HepG2 (cell line): Measurements from ENCODE around the gene AMBRA1. TPM values are rescaled to one million over a fixed set of nuclear protein-coding genes. Genes with fewer than 3 reads are reported as not detected.

Experiments used
- DMAP1 ChIP-seq: IDR thresholded peaks from 2 replicates; pipeline ENCODE4 v1.6.1; 2016
- GABPA ChIP-seq, 2 experiments: IDR thresholded peaks; 2 replicates each; pipeline ENCODE4 v1.6.1; 2011 to 2016; ENCODE audit warnings: low read depth in 2 of 2, low read length in 1 of 2, missing biosample characterization in 1 of 2, missing genetic modification characterization in 1 of 2
- GABPB1 ChIP-seq: IDR thresholded peaks from 2 replicates; pipeline ENCODE4 v1.6.1; 2016; ENCODE audit warnings: mild to moderate bottlenecking, missing genetic modification reagents, moderate library complexity, missing compliant biosample characterization
- KMT2B ChIP-seq: IDR thresholded peaks from 2 replicates; pipeline ENCODE4 v1.6.1; 2016; ENCODE audit warnings: missing genetic modification reagents, missing compliant biosample characterization
- MIXL1 ChIP-seq: IDR thresholded peaks from 2 replicates; pipeline ENCODE4 v1.6.1; 2016
- NFKBIZ ChIP-seq: IDR thresholded peaks from 2 replicates; pipeline ENCODE4 v1.6.1; 2018; ENCODE audit warnings: missing genetic modification reagents, missing compliant biosample characterization
- NRL ChIP-seq: sonication (generic); formaldehyde crosslinking; IDR thresholded peaks from 2 replicates; pipeline ENCODE4 v1.5.0; 2020; ENCODE audit warnings: missing genetic modification reagents, mild to moderate bottlenecking, moderate library complexity, borderline replicate concordance
- RXRA ChIP-seq: sonication (generic); formaldehyde crosslinking; IDR thresholded peaks from 2 replicates; pipeline ENCODE4 v1.5.1; 2020; ENCODE audit warnings: missing genetic modification reagents
- SP140L ChIP-seq: sonication (generic); formaldehyde crosslinking; IDR thresholded peaks from 2 replicates; pipeline ENCODE4 v1.4.0; 2020; ENCODE audit warnings: missing genetic modification reagents, borderline replicate concordance
- ZC3H13 ChIP-seq: sonication (generic); formaldehyde crosslinking; IDR thresholded peaks from 2 replicates; pipeline ENCODE4 v1.8.1; 2023; ENCODE audit warnings: mild to moderate bottlenecking, missing genetic modification reagents, moderate library complexity
- ZFP36L1 ChIP-seq: sonication (generic); formaldehyde crosslinking; IDR thresholded peaks from 2 replicates; pipeline ENCODE4 v1.8.0; 2022; ENCODE audit warnings: mild to moderate bottlenecking, missing genetic modification reagents, moderate library complexity
- ZNF441 ChIP-seq: sonication (generic); formaldehyde crosslinking; IDR thresholded peaks from 2 replicates; pipeline ENCODE4 v1.7.0; 2021; ENCODE audit warnings: missing genetic modification reagents, borderline replicate concordance
- ZNF567 ChIP-seq: sonication (generic); formaldehyde crosslinking; IDR thresholded peaks from 2 replicates; pipeline ENCODE4 v1.8.1; 2023; ENCODE audit warnings: mild to moderate bottlenecking, missing genetic modification reagents, borderline replicate concordance
- ZNF891 ChIP-seq: sonication (generic); formaldehyde crosslinking; IDR thresholded peaks from 2 replicates; pipeline ENCODE4 v1.5.0; 2020; ENCODE audit warnings: mild to moderate bottlenecking, missing genetic modification reagents
- polyA plus RNA-seq, 8 experiments: library from polyadenylated mRNA; depleted of rRNA in 3 of 8; stranded (reverse) in 7 of 8; unstranded in 1 of 8; fragments of >200 nt; fragmentation: Illumina TruSeq in 4 of 8; extraction: Trizol in 4 of 8; gene quantifications; 2 replicates each; pipeline versions ENCODE4 v1.2.1 to v1.2.3, GENCODE V29; 2011 to 2016; ENCODE audit warnings: low read depth in 4 of 8, missing spikeins in 1 of 8, mixed read lengths in 1 of 8; ENCODE audit not compliant: insufficient read depth in 1 of 8
- total RNA-seq, 5 experiments: library from RNA; depleted of rRNA; stranded (reverse); fragments of >200 nt; fragmentation: Illumina TruSeq; extraction: Trizol; gene quantifications; 2 replicates each; pipeline ENCODE4 v1.2.3, GENCODE V29; 2016; ENCODE audit warnings: low read depth in 1 of 5
- TF ChIP-seq, protein P1 (sequence below): sonication (generic); formaldehyde crosslinking; IDR thresholded peaks from 2 replicates; pipeline ENCODE4 v1.9.0; 2021; ENCODE audit warnings: missing genetic modification reagents, borderline replicate concordance
- TF ChIP-seq, protein P2 (sequence below): IDR thresholded peaks from 2 replicates; pipeline ENCODE4 v1.6.1; 2012; ENCODE audit warnings: low read depth, low read length, improper control_type of control experiment
- TF ChIP-seq, protein P3 (sequence below): sonication (generic); formaldehyde crosslinking; IDR thresholded peaks from 2 replicates; pipeline ENCODE4 v1.8.0; 2022; ENCODE audit warnings: mild to moderate bottlenecking, missing genetic modification reagents
- TF ChIP-seq, protein P4 (sequence below): sonication (generic); formaldehyde crosslinking; IDR thresholded peaks from 2 replicates; pipeline ENCODE4 v1.4.0; 2020; ENCODE audit warnings: missing genetic modification reagents
- TF ChIP-seq, protein P5 (sequence below): sonication (generic); formaldehyde crosslinking; conservative IDR thresholded peaks from 2 replicates; pipeline ENCODE4 v1.8.0; 2022; ENCODE audit warnings: mild to moderate bottlenecking, moderate library complexity, missing genetic modification reagents

The AMBRA1 gene
- total and polyA plus RNA-seq, 2 of the 13 experiments (the other 11 are each of a cell fraction or from before 2014, with no cell fraction given): 15.7 to 26.0 TPM

DNA sequence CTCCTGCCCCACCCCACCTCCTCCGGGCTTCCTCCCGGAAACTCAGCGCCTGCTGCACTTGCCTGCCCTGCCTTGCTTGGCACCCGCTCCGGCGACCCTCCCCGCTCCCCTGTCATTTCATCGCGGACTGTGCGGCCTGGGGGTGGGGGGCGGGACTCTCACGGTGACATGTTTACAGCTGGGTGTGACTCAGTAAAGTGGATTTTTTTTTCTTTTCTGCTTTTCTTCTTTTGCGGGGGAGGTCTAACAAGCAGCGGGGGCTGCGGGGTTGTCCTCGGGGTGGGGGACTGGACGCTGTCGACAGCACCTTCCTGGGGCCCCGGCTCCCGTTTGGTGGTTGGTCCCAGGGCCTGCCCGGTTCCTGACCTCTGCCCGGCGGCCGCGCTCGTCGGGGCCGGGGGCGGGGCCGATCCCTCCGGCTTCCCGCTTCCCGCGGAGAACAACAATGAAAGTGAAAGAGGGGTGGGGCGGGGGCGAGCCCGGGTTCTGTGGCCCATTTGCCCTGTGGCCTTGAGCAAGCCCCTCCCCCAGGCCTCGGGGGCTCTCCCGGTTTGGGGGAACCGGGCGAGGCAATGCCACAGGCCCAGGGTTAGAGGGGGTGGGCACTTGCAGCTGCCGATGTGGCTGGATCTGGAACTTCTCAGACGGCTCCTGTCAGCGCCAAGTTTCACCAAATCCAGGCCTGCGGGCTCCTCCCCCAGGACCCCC, 213.3 kb downstream of the AMBRA1 start (continued):
- peak; percentile 55; the same call in 1 of the 2 replicates for TF ChIP-seq GABPB1 (CRISPR knock-in tag)
- TF ChIP-seq, protein P1, sequence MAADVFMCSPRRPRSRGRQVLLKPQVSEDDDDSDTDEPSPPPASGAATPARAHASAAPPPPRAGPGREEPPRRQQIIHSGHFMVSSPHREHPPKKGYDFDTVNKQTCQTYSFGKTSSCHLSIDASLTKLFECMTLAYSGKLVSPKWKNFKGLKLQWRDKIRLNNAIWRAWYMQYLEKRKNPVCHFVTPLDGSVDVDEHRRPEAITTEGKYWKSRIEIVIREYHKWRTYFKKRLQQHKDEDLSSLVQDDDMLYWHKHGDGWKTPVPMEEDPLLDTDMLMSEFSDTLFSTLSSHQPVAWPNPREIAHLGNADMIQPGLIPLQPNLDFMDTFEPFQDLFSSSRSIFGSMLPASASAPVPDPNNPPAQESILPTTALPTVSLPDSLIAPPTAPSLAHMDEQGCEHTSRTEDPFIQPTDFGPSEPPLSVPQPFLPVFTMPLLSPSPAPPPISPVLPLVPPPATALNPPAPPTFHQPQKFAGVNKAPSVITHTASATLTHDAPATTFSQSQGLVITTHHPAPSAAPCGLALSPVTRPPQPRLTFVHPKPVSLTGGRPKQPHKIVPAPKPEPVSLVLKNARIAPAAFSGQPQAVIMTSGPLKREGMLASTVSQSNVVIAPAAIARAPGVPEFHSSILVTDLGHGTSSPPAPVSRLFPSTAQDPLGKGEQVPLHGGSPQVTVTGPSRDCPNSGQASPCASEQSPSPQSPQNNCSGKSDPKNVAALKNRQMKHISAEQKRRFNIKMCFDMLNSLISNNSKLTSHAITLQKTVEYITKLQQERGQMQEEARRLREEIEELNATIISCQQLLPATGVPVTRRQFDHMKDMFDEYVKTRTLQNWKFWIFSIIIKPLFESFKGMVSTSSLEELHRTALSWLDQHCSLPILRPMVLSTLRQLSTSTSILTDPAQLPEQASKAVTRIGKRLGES (CRISPR knock-in tag): no peak
- TF ChIP-seq NFKBIZ (CRISPR knock-in tag): no peak
- TF ChIP-seq, protein P2, sequence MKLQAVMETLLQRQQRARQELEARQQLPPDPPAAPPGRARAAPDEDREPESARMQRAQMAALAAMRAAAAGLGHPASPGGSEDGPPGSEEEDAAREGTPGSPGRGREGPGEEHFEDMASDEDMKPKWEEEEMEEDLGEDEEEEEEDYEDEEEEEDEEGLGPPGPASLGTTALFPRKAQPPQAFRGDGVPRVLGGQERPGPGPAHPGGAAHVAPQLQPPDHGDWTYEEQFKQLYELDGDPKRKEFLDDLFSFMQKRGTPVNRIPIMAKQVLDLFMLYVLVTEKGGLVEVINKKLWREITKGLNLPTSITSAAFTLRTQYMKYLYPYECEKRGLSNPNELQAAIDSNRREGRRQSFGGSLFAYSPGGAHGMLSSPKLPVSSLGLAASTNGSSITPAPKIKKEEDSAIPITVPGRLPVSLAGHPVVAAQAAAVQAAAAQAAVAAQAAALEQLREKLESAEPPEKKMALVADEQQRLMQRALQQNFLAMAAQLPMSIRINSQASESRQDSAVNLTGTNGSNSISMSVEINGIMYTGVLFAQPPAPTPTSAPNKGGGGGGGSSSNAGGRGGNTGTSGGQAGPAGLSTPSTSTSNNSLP: no peak
- TF ChIP-seq ZNF441 (CRISPR knock-in tag): no peak
- TF ChIP-seq KMT2B: no peak
- no peak for TF ChIP-seq DMAP1 (CRISPR knock-in tag)
- TF ChIP-seq, protein P3, sequence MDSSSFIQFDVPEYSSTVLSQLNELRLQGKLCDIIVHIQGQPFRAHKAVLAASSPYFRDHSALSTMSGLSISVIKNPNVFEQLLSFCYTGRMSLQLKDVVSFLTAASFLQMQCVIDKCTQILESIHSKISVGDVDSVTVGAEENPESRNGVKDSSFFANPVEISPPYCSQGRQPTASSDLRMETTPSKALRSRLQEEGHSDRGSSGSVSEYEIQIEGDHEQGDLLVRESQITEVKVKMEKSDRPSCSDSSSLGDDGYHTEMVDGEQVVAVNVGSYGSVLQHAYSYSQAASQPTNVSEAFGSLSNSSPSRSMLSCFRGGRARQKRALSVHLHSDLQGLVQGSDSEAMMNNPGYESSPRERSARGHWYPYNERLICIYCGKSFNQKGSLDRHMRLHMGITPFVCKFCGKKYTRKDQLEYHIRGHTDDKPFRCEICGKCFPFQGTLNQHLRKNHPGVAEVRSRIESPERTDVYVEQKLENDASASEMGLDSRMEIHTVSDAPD (CRISPR knock-in tag): peak; percentile 71; the same call in 1 of the 2 replicates
- no peak for TF ChIP-seq ZC3H13
- TF ChIP-seq, protein P4, sequence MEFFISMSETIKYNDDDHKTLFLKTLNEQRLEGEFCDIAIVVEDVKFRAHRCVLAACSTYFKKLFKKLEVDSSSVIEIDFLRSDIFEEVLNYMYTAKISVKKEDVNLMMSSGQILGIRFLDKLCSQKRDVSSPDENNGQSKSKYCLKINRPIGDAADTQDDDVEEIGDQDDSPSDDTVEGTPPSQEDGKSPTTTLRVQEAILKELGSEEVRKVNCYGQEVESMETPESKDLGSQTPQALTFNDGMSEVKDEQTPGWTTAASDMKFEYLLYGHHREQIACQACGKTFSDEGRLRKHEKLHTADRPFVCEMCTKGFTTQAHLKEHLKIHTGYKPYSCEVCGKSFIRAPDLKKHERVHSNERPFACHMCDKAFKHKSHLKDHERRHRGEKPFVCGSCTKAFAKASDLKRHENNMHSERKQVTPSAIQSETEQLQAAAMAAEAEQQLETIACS: no peak
- peak; percentile 52; the same call in 1 of the 2 replicates for TF ChIP-seq NRL (CRISPR knock-in tag)
- TF ChIP-seq ZNF891 (CRISPR knock-in tag): no peak
- peak; percentile 69 for TF ChIP-seq RXRA (CRISPR knock-in tag)
- TF ChIP-seq ZFP36L1: no peak
- no peak for TF ChIP-seq MIXL1
- no peak for TF ChIP-seq ZNF567 (CRISPR knock-in tag)
- TF ChIP-seq GABPA (IDR thresholded peaks at IDR 0.05; ENCODE audit: low read depth, low read length): no peak
- no peak for TF ChIP-seq GABPA (CRISPR knock-in tag; IDR thresholded peaks at IDR 0.05; ENCODE audit: low read depth)
- no peak for TF ChIP-seq SP140L (CRISPR knock-in tag)
- TF ChIP-seq, protein P5, sequence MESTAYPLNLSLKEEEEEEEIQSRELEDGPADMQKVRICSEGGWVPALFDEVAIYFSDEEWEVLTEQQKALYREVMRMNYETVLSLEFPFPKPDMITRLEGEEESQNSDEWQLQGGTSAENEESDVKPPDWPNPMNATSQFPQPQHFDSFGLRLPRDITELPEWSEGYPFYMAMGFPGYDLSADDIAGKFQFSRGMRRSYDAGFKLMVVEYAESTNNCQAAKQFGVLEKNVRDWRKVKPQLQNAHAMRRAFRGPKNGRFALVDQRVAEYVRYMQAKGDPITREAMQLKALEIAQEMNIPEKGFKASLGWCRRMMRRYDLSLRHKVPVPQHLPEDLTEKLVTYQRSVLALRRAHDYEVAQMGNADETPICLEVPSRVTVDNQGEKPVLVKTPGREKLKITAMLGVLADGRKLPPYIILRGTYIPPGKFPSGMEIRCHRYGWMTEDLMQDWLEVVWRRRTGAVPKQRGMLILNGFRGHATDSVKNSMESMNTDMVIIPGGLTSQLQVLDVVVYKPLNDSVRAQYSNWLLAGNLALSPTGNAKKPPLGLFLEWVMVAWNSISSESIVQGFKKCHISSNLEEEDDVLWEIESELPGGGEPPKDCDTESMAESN: no peak
